Retinal pigment epithelial cell (primary cell): Measurements from ENCODE around the gene SMIM31.
A peak's percentile ranks its signal among the peaks of the same experiment; 100 is the strongest.

Experiments used
- DNase-seq: peaks from one replicate; pipeline ENCODE4 v3.0.0-alpha.2; 2010; ENCODE audit warnings: low read depth
- H3K4me3 ChIP-seq: 2 replicates; pipeline ENCODE4 v1.5.1; 2011; ENCODE audit warnings: mild to moderate bottlenecking, low read length, control low read depth, moderate library complexity
- CTCF ChIP-seq: conservative IDR thresholded peaks from 2 replicates; pipeline ENCODE4 v1.5.1; 2011; ENCODE audit warnings: low read depth, low read length, control low read depth, inconsistent platforms

Gene SMIM31

GRCh38 chr4:164753873-164754488 lies at the start of gene SMIM31:
SMIM31 (plus strand) TSS chr4:164754131; CDS start chr4:164770444, 16,313 bp downstream.
- H3K4me3 ChIP-seq = no peak within 1 kb of the TSS
- no peak for TF ChIP-seq CTCF
- DNase-seq = no peak

- TF ChIP-seq CTCF = no peak
- no peak for DNase-seq
- no peak overlapping the region for H3K4me3 ChIP-seq
Measured at GRCh38 chr4:164706675-164707074, 47.3 kb upstream of the SMIM31 start.

- no peak overlapping the region for H3K4me3 ChIP-seq
- DNase-seq = no peak
- TF ChIP-seq CTCF = peak; percentile 24
Measured at GRCh38 chr4:164716901-164717300, 37.0 kb upstream of the SMIM31 start.

GRCh38 chr4:164718827-164719226 lies 35.1 kb upstream of the SMIM31 start:
- TF ChIP-seq CTCF = no peak
- H3K4me3 ChIP-seq = no peak overlapping the region
- no peak for DNase-seq

- TF ChIP-seq CTCF = no peak
- H3K4me3 ChIP-seq = no peak overlapping the region
- DNase-seq = no peak
Measured at GRCh38 chr4:164725066-164725465, 28.9 kb upstream of the SMIM31 start.

GRCh38 chr4:164730705-164731393 lies 23.1 kb upstream of the SMIM31 start:
- no peak for DNase-seq
- H3K4me3 ChIP-seq = no peak overlapping the region
- TF ChIP-seq CTCF = no peak

GRCh38 chr4:164731827-164732474 lies 22.0 kb upstream of the SMIM31 start:
- H3K4me3 ChIP-seq = no peak overlapping the region
- peak; percentile 16 for DNase-seq
- peak; percentile 86 for TF ChIP-seq CTCF
